Esophagus squamous epithelium (tissue), 5 donors: ENCODE measurements around the gene EPB41L2. TPM values are rescaled to one million over a fixed set of nuclear protein-coding genes. Genes with fewer than 3 reads are reported as not detected.
A peak's percentile ranks its signal among the peaks of the same experiment; 100 is the strongest.

Experiments
- DNase-seq: peaks from one replicate; lab custom pipeline; 2025; lab: John Stamatoyannopoulos, UW
- H3K27ac ChIP-seq, 4 donors: fragments of 200-600 bp; sonication (generic); one replicate each; pipeline ENCODE4 v1.5.1; 2016 to 2019; ENCODE audit warnings: mild to moderate bottlenecking in 1 of 4
- H3K27me3 ChIP-seq, 4 donors: fragments of 200-600 bp; sonication (generic); 1 replicate in 3 of 4; 2 replicates in 1 of 4; pipeline versions ENCODE4 v1.5.1 to v1.6.0; 2017 to 2021; ENCODE audit warnings: antibody characterized with exemption in 1 of 4
- H3K36me3 ChIP-seq, 3 donors: fragments of 200-600 bp; sonication (generic); one replicate each; pipeline ENCODE4 v1.5.1; 2016 to 2019
- H3K4me1 ChIP-seq, 3 donors: fragments of 200-600 bp; sonication (generic); one replicate each; pipeline ENCODE4 v1.5.1; 2017 to 2019
- H3K4me3 ChIP-seq, 4 donors: fragments of 200-600 bp; sonication (generic); 1 replicate in 3 of 4; 2 replicates in 1 of 4; pipeline ENCODE4 v1.5.1; 2016 to 2019; ENCODE audit warnings: mild to moderate bottlenecking in 2 of 4, moderate library complexity in 1 of 4
- H3K9me3 ChIP-seq, 3 donors: fragments of 200-600 bp; sonication (generic); one replicate each; pipeline ENCODE4 v1.5.1; 2016 to 2019
- CTCF ChIP-seq, 6 experiments: fragments of 450-650 bp in 4 of 6; fragments of 200-600 bp in 2 of 6; sonication (generic) in 2 of 6; IDR thresholded peaks; one replicate each; pipeline ENCODE4 v1.5.1; 2016 to 2019; ENCODE audit warnings: antibody characterized with exemption in 6 of 6, mild to moderate bottlenecking in 4 of 6, moderate library complexity in 4 of 6
- POLR2A ChIP-seq, 4 donors: fragments of 450-650 bp; IDR thresholded peaks; one replicate each; pipeline ENCODE4 v1.6.1; 2017; ENCODE audit warnings: antibody characterized with exemption in 4 of 4, mild to moderate bottlenecking in 4 of 4, moderate library complexity in 3 of 4
- WGBS, 2 donors: methylation state at CpG; one replicate each; pipeline ENCODE4 v1.1.5; 2018; 5-methylcytosine and 5-hydroxymethylcytosine counted together
- intact Hi-C: fragments of 100-400 bp; cut with DNase I; formaldehyde crosslinking; loops from one replicate; pipeline ENCODE4 v1.15.0; 2022
- total RNA-seq, 4 donors: library from RNA; depleted of rRNA; stranded (reverse); fragments of >200 nt; gene quantifications; one replicate each; pipeline ENCODE4 v1.1.0, GENCODE V29; 2016
- donor health status: DM: yes; HTN: yes; CAD: no.

The EPB41L2 gene
- total RNA-seq, 4 donors from 2014 or later = 6.2 to 58.0 (median 14.9) TPM

- Histone ChIP-seq H3K27me3 (no peaks in the 10 kb centered on the region), H3K36me3 (no peaks in the 10 kb centered on the region), H3K4me1 (no peaks in the 10 kb centered on the region), H3K27ac (no peak overlapping the region), H3K9me3 (no peaks in the 10 kb centered on the region), H3K4me3 (no peak overlapping the region)
- DNase-seq = no peak
- intact Hi-C loops = no loop called here
- no peak for TF ChIP-seq POLR2A (IDR thresholded peaks at IDR 0.05)
- TF ChIP-seq CTCF (IDR thresholded peaks at IDR 0.05) = peak in 4 of 6 experiments; percentile 20 to 55 (median 28)
- WGBS, 2 donors = 65 to 75% methylated on average over 3 of the region's 3 CpGs
These were observed 219.3 kb downstream of the EPB41L2 start for GRCh38 chr6:130843575-130844320.

- no peaks in the 10 kb centered on the region for H3K27me3 ChIP-seq
- WGBS, 2 donors = 65 to 74% methylated on average over 4 of the region's 4 CpGs
- no peak for DNase-seq
- no peaks in the 10 kb centered on the region for H3K36me3 ChIP-seq
- TF ChIP-seq POLR2A (IDR thresholded peaks at IDR 0.05) (no peak), CTCF (IDR thresholded peaks at IDR 0.05) (no peak)
- no peak overlapping the region for H3K4me3 ChIP-seq
- no peaks in the 10 kb centered on the region for H3K9me3 ChIP-seq
- H3K27ac ChIP-seq = no peak overlapping the region
- H3K4me1 ChIP-seq = no peaks in the 10 kb centered on the region
- intact Hi-C loops = no loop called here
These were observed 221.8 kb downstream of the EPB41L2 start for GRCh38 chr6:130841128-130841728.

- no peak overlapping the region for H3K27ac ChIP-seq
- H3K27me3 ChIP-seq = no peaks in the 10 kb centered on the region
- H3K4me3 ChIP-seq = no peak overlapping the region
- H3K36me3 ChIP-seq = no peaks in the 10 kb centered on the region
- H3K4me1 ChIP-seq = no peaks in the 10 kb centered on the region
- no peak for DNase-seq
- TF ChIP-seq CTCF (IDR thresholded peaks at IDR 0.05) (no peak), POLR2A (IDR thresholded peaks at IDR 0.05) (no peak)
- intact Hi-C loops = no loop called here
- WGBS, 2 donors = 91 to 94% methylated on average over 2 of the region's 2 CpGs
- no peaks in the 10 kb centered on the region for H3K9me3 ChIP-seq
These were observed 223.0 kb downstream of the EPB41L2 start for GRCh38 chr6:130840050-130840449.

GRCh38 chr6:130839379-130839778, 223.7 kb downstream of the EPB41L2 start:
- no peaks in the 10 kb centered on the region for H3K4me1 ChIP-seq
- no peak for DNase-seq
- H3K4me3 ChIP-seq = no peak overlapping the region
- no peaks in the 10 kb centered on the region for H3K27me3 ChIP-seq
- H3K27ac ChIP-seq = no peak overlapping the region
- H3K9me3 ChIP-seq = no peaks in the 10 kb centered on the region
- no peaks in the 10 kb centered on the region for H3K36me3 ChIP-seq
- WGBS, 2 donors = 91 to 96% methylated on average over 2 of the region's 2 CpGs
- intact Hi-C loops = no loop called here
- no peak for TF ChIP-seq CTCF (IDR thresholded peaks at IDR 0.05)
- no peak for TF ChIP-seq POLR2A (IDR thresholded peaks at IDR 0.05)

GRCh38 chr6:130838951-130839350, 224.1 kb downstream of the EPB41L2 start:
- no peaks in the 10 kb centered on the region for H3K4me1 ChIP-seq
- no peak overlapping the region for H3K27ac ChIP-seq
- intact Hi-C loops = no loop called here
- H3K9me3 ChIP-seq = no peaks in the 10 kb centered on the region
- TF ChIP-seq POLR2A (IDR thresholded peaks at IDR 0.05) (no peak), CTCF (IDR thresholded peaks at IDR 0.05) (no peak)
- DNase-seq = no peak
- WGBS, 2 donors = 73 to 87% methylated on average over 5 of the region's 5 CpGs
- H3K27me3 ChIP-seq = no peaks in the 10 kb centered on the region
- no peak overlapping the region for H3K4me3 ChIP-seq
- H3K36me3 ChIP-seq = no peaks in the 10 kb centered on the region
